ENCODE results near the gene DNAI1.

- TF ChIP-seq CTCF (optimal IDR thresholded peaks at IDR 0.05 in 1 of 3, IDR thresholded peaks at IDR 0.05 in 1 of 3, conservative IDR thresholded peaks at IDR 0.05 in 1 of 3; ENCODE audit: extremely low read depth in 1 of 3, insufficient read depth in 2 of 3, low read length in 3 of 3) (no peak), EZH2 (IDR thresholded peaks at IDR 0.05; ENCODE audit: low read length) (no peak)
Observed at GRCh38 chr9:34456151-34456550, 2.5 kb upstream of the DNAI1 start.
